WTC11 (cell line): ENCODE data around the gene ATP13A5. TPM values are rescaled to one million over a fixed set of nuclear protein-coding genes. Genes with fewer than 3 reads are reported as not detected.
A peak's percentile ranks its signal among the peaks of the same experiment; 100 is the strongest.

ENCODE experiments used
- ATAC-seq: fragments of 200-7000 bp; cut with Tn5 transposase; 2 replicates; pipeline ENCODE4 v1.10.0; 2021; ENCODE audit warnings: mild to moderate bottlenecking, moderate library complexity
- CTCF ChIA-PET: fragments of 300-600 bp; sonication (Branson Sonifier 250); formaldehyde crosslinking; loops from one replicate; lab custom pipeline; 2021; ENCODE audit warnings: antibody characterized with exemption; lab: Charles Lee
- POLR2A ChIA-PET: fragments of 350-600 bp; sonication (Branson Sonifier 250); formaldehyde crosslinking; loops from one replicate; lab custom pipeline; 2021; ENCODE audit warnings: antibody characterized with exemption; lab: Charles Lee
- DNase-seq: peaks from one replicate; pipeline ENCODE4 v3.0.0; 2021; ENCODE audit warnings: low spot score
- H3K27ac Mint-ChIP-seq: 2 replicates; pipeline ENCODE4 v1.8.0; 2021; ENCODE audit warnings: mixed read lengths
- H3K27me3 Mint-ChIP-seq: 2 replicates; pipeline ENCODE4 v1.8.0; 2021; ENCODE audit warnings: low read depth, mild to moderate bottlenecking, moderate library complexity, mixed read lengths
- H3K36me3 Mint-ChIP-seq: 2 replicates; pipeline ENCODE4 v1.8.0; 2021; ENCODE audit warnings: mixed read lengths
- H3K4me1 Mint-ChIP-seq: 2 replicates; pipeline ENCODE4 v1.8.0; 2022; ENCODE audit warnings: mixed read lengths
- H3K4me3 Mint-ChIP-seq: 2 replicates; pipeline ENCODE4 v1.8.0; 2021; ENCODE audit warnings: mild to moderate bottlenecking, moderate library complexity, mixed read lengths
- H3K9me3 Mint-ChIP-seq: 2 replicates; pipeline ENCODE4 v1.8.0; 2021; ENCODE audit warnings: mixed read lengths
- ATF1 ChIP-seq: sonication (generic); formaldehyde crosslinking; IDR thresholded peaks from 2 replicates; pipeline ENCODE4 v1.8.1; 2023; ENCODE audit warnings: mild to moderate bottlenecking, moderate library complexity, missing genetic modification reagents
- ATF2 ChIP-seq: sonication (generic); formaldehyde crosslinking; IDR thresholded peaks from 2 replicates; pipeline ENCODE4 v1.8.1; 2022; ENCODE audit warnings: low read depth, missing genetic modification reagents, borderline replicate concordance
- ATF6 ChIP-seq: sonication (generic); formaldehyde crosslinking; IDR thresholded peaks from 2 replicates; pipeline ENCODE4 v1.8.1; 2023; ENCODE audit warnings: mild to moderate bottlenecking, missing genetic modification reagents
- CBFB ChIP-seq: sonication (generic); formaldehyde crosslinking; IDR thresholded peaks from 2 replicates; pipeline ENCODE4 v1.8.1; 2022; ENCODE audit warnings: mild to moderate bottlenecking, low read depth, missing genetic modification reagents
- CREB1 ChIP-seq: sonication (generic); formaldehyde crosslinking; IDR thresholded peaks from 2 replicates; pipeline ENCODE4 v1.8.0; 2023; ENCODE audit warnings: mild to moderate bottlenecking, missing genetic modification reagents
- EMX1 ChIP-seq: fragments of 250-450 bp; sonication (Bioruptor Pico); IDR thresholded peaks from 2 replicates; pipeline ENCODE4 v1.8.0; 2021; ENCODE audit warnings: mild to moderate bottlenecking
- FOXJ3 ChIP-seq: sonication (generic); formaldehyde crosslinking; IDR thresholded peaks from 2 replicates; pipeline ENCODE4 v1.9.0; 2021; ENCODE audit warnings: missing genetic modification reagents, mild to moderate bottlenecking, borderline replicate concordance
- HMGXB4 ChIP-seq: sonication (generic); formaldehyde crosslinking; IDR thresholded peaks from 2 replicates; pipeline ENCODE4 v1.8.1; 2023; ENCODE audit warnings: mild to moderate bottlenecking, moderate library complexity, missing genetic modification reagents
- IRF1 ChIP-seq: sonication (generic); formaldehyde crosslinking; IDR thresholded peaks from 2 replicates; pipeline ENCODE4 v1.8.0; 2023; ENCODE audit warnings: missing genetic modification reagents
- JAZF1 ChIP-seq: fragments of 250-450 bp; sonication (Bioruptor Pico); IDR thresholded peaks from 2 replicates; pipeline ENCODE4 v1.9.0; 2021; ENCODE audit warnings: moderate library complexity, mild to moderate bottlenecking, inconsistent platforms
- MXD4 ChIP-seq: fragments of 250-450 bp; sonication (Bioruptor Pico); IDR thresholded peaks from 2 replicates; pipeline ENCODE4 v1.8.0; 2021; ENCODE audit warnings: mild to moderate bottlenecking, moderate library complexity, borderline replicate concordance
- NFYB ChIP-seq: sonication (generic); formaldehyde crosslinking; conservative IDR thresholded peaks from 2 replicates; pipeline ENCODE4 v1.8.0; 2022; ENCODE audit warnings: low read depth, missing genetic modification reagents
- NR3C1 ChIP-seq: sonication (generic); formaldehyde crosslinking; conservative IDR thresholded peaks from 2 replicates; pipeline ENCODE4 v1.8.1; 2023; ENCODE audit warnings: low read depth, mild to moderate bottlenecking, missing genetic modification reagents
- PREB ChIP-seq: sonication (generic); formaldehyde crosslinking; IDR thresholded peaks from 2 replicates; pipeline ENCODE4 v1.8.1; 2022; ENCODE audit warnings: mild to moderate bottlenecking, missing genetic modification reagents, moderate library complexity, borderline replicate concordance
- PRRX2 ChIP-seq: fragments of 250-450 bp; sonication (Bioruptor Pico); IDR thresholded peaks from 2 replicates; pipeline ENCODE4 v1.8.0; 2021; ENCODE audit warnings: mild to moderate bottlenecking
- SMAD4 ChIP-seq: sonication (generic); formaldehyde crosslinking; IDR thresholded peaks from 2 replicates; pipeline ENCODE4 v1.8.0; 2022; ENCODE audit warnings: mild to moderate bottlenecking, missing genetic modification reagents
- USF1 ChIP-seq: sonication (generic); formaldehyde crosslinking; IDR thresholded peaks from 2 replicates; pipeline ENCODE4 v1.8.0; 2022; ENCODE audit warnings: mild to moderate bottlenecking, missing genetic modification reagents
- ZBTB21 ChIP-seq: sonication (generic); formaldehyde crosslinking; IDR thresholded peaks from 2 replicates; pipeline ENCODE4 v1.8.1; 2023; ENCODE audit warnings: mild to moderate bottlenecking, missing genetic modification reagents, borderline replicate concordance
- ZNF121 ChIP-seq: sonication (generic); formaldehyde crosslinking; IDR thresholded peaks from 2 replicates; pipeline ENCODE4 v1.8.0; 2023; ENCODE audit warnings: missing genetic modification reagents
- ZNF232 ChIP-seq: sonication (generic); formaldehyde crosslinking; IDR thresholded peaks from 2 replicates; pipeline ENCODE4 v1.8.0; 2022; ENCODE audit warnings: mild to moderate bottlenecking, missing genetic modification reagents
- ZNF281 ChIP-seq: sonication (generic); formaldehyde crosslinking; IDR thresholded peaks from 2 replicates; pipeline ENCODE4 v1.8.0; 2023; ENCODE audit warnings: mild to moderate bottlenecking, missing genetic modification reagents
- ZNF317 ChIP-seq: sonication (generic); formaldehyde crosslinking; IDR thresholded peaks from 2 replicates; pipeline ENCODE4 v1.8.1; 2023; ENCODE audit warnings: low read depth, mild to moderate bottlenecking, moderate library complexity, missing genetic modification reagents, borderline replicate concordance
- ZNF425 ChIP-seq: fragments of 250-450 bp; sonication (Bioruptor Pico); conservative IDR thresholded peaks from 2 replicates; pipeline ENCODE4 v1.9.0; 2021; ENCODE audit warnings: mild to moderate bottlenecking
- ZNF671 ChIP-seq: fragments of 250-450 bp; sonication (Bioruptor Pico); IDR thresholded peaks from 2 replicates; pipeline ENCODE4 v1.8.0; 2021; ENCODE audit warnings: mild to moderate bottlenecking
- total RNA-seq: library from RNA; stranded (reverse); gene quantifications from 3 replicates; pipeline ENCODE4 v1.2.3, GENCODE V29; 2021

ATP13A5 gene
- total RNA-seq, 1 experiment from 2014 or later, result not detected

GRCh38 chr3:193240850-193241706 is 137.5 kb downstream of the ATP13A5 start, which contains the start of gene PLAAT1:
Gene PLAAT1 (plus strand): TSS chr3:193241222. CDS start chr3:193255651, 14,429 bp downstream.
- Mint-ChIP-seq H3K27ac (no peak within 1 kb of the TSS), H3K36me3 (no peaks in the 10 kb centered on the region), H3K9me3 (peaks cover 12% of the 10 kb centered on the region; the same call in 1 of the 2 replicates), H3K4me3 (peak within 1 kb of the TSS; percentile 71), H3K27me3 (peaks cover 19% of the 10 kb centered on the region), H3K4me1 (peaks cover 20% of the 10 kb centered on the region)
- ChIA-PET CTCF (no interaction called here), POLR2A (interaction anchor here (0.6 to 1.2 kb wide), 3 partner anchors 81 to 323 kb away, joined by 3 to 4 read pairs (median 3); partner anchors contain the start of gene MB21D2)
- DNase-seq (peak; percentile 68), ATAC-seq (peak; percentile 90)
- TF ChIP-seq ZNF317 (0 out of 2 replicates have a peak, but pooled peaks have one; percentile 47), ZNF671 (CRISPR knock-in tag) (no peak), PREB (CRISPR knock-in tag) (no peak), ZNF121 (CRISPR knock-in tag) (no peak), ZBTB21 (no peak), HMGXB4 (peak; percentile 90), JAZF1 (no peak), NR3C1 (no peak), IRF1 (no peak), CREB1 (CRISPR knock-in tag) (no peak), EMX1 (CRISPR knock-in tag) (no peak), ATF1 (CRISPR knock-in tag) (no peak), USF1 (CRISPR knock-in tag) (no peak), ZNF281 (CRISPR knock-in tag) (no peak), NFYB (no peak), ZNF232 (CRISPR knock-in tag) (no peak), FOXJ3 (CRISPR knock-in tag) (no peak), ZNF425 (no peak), SMAD4 (CRISPR knock-in tag) (no peak), MXD4 (no peak), ATF2 (no peak), ATF6 (no peak), PRRX2 (CRISPR knock-in tag) (no peak), CBFB (CRISPR knock-in tag) (no peak)
